Stimulated activated CD4-positive, alpha-beta T cell treated with anti-CD3 and anti-CD28 coated beads, Interleukin-2, amount 100 ng/mL, for 24 hours (primary cell): ENCODE measurements around the gene TNNI3.
"Not testable (repeated sequence)": the region's sequence is repeated elsewhere in the genome, so short reads cannot be mapped to it uniquely, and the experiment has no call there.

Experiments used
- DNase-seq, 2 donors: peaks; one replicate each; pipeline ENCODE4 v3.0.0-alpha.2; 2020

Gene TNNI3

GRCh38 chr19:55112246-55112776 lies 45.2 kb downstream of the TNNI3 start:
- DNase-seq, result no peak

GRCh38 chr19:55111238-55111831 lies 46.2 kb downstream of the TNNI3 start:
- DNase-seq, result no peak

GRCh38 chr19:55109527-55110291 lies 47.8 kb downstream of the TNNI3 start:
- DNase-seq, result no peak

- not testable (repeated sequence) for DNase-seq
These were observed 50.3 kb downstream of the TNNI3 start for GRCh38 chr19:55107252-55107651.

GRCh38 chr19:55106591-55106990 lies 50.9 kb downstream of the TNNI3 start:
- no peak for DNase-seq

- no peak for DNase-seq
These were observed 52.3 kb downstream of the TNNI3 start for GRCh38 chr19:55105237-55105636.

- DNase-seq, result no peak
These were observed 54.3 kb downstream of the TNNI3 start for GRCh38 chr19:55103190-55103589.
